ENCODE results near the gene RNU6-9. TPM values are rescaled to one million over a fixed set of nuclear protein-coding genes. Genes with fewer than 3 reads are reported as not detected.
"Not testable (repeated sequence)": the region's sequence is repeated elsewhere in the genome, so short reads cannot be mapped to it uniquely, and the experiment has no call there.

Gene RNU6-9
- total RNA-seq, 1 experiment from 2014 or later, result not detected

DNA sequence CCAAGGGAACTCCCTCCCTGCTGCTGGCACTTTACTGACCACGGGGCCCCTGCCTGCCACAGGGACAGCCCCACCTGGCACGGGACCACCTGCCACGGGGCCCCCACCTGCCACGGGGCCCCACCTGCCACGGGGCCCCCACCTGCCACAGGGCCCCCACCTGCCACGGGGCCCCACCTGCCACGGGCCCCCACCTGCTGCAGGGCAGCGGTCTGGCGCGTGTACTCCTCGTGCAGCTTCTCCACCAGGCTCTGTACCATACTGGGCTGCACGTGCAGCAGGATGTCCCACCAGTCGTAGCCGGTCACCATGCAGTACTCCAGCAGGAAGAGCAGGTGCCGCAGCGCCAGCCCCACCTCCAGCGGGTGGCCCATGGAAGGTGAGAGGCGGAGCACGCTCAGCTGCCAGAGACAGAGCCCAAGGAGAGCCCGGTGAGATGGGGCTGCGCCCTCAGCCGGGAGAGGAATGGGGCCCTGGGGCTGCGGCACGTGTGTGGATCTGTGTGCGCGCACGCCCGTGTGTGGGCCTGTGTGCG lies 16.4 kb upstream of the RNU6-9 start:
- no peak for DNase-seq (ENCODE audit: extremely low read depth, low read depth)

DNA sequence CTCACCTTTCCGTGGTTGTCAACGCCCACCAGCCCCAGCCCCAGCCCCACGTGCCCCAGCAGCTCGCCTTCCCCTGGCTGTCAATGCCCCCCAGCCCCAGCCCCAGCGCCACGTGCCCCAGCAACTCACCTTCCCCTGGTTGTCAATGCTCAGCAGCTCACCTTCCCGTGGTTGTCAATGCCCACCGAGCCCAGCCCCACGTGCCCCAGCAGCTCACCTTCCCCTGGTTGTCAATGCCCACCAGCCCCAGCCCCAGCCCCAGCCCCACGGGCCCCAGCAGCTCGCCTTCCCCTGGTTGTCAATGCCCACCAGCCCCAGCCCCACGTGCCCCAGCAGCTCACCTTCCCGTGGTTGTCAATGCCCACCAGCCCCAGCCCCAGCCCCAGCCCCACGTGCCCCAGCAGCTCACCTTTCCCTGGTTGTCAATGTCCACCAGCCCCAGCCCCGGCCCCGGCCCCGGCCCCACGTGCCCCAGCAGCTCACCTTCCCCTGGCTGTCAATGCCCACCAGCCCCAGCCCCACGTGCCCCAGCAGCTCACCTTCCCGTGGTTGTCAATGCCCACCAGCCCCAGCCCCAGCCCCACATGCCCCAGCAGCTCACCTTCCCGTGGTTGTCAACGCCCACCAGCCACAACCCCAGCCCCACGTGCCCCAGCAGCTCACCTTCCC lies 15.2 kb upstream of the RNU6-9 start:
- not testable (repeated sequence) for DNase-seq (ENCODE audit: extremely low read depth, low read depth)

DNA sequence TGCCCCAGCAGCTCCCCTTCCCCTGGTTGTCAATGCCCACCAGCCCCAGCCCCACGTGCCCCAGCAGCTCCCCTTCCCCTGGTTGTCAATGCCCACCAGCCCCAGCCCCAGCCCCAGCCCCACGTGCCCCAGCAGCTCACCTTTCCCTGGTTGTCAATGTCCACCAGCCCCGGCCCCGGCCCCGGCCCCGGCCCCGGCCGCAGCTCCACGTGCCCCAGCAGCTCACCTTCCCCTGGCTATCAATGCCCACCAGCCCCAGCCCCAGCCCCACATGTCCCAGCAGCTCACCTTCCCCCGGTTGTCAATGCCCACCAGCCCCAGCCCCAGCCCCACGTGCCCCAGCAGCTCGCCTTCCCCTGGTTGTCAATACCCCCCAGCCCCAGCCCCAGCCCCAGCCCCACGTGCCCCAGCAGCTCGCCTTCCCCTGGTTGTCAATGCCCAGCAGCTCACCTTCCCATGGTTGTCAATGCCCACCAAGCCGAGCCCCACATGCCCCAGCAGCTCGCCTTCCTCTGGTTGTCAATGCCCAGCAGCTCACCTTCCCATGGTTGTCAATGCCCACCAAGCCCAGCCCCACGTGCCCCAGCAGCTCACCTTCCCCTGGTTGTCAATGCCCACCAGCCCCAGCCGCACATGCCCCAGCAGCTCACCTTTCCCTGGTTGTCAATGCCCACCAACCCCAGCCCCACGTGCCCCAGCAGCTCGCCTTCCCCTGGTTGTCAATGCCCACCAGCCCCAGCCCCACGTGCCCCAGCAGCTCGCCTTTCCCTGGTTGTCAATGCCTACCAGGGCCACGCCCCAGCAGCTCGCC lies 14.3 kb upstream of the RNU6-9 start:
- not testable (repeated sequence) for DNase-seq (ENCODE audit: extremely low read depth, low read depth)

DNA sequence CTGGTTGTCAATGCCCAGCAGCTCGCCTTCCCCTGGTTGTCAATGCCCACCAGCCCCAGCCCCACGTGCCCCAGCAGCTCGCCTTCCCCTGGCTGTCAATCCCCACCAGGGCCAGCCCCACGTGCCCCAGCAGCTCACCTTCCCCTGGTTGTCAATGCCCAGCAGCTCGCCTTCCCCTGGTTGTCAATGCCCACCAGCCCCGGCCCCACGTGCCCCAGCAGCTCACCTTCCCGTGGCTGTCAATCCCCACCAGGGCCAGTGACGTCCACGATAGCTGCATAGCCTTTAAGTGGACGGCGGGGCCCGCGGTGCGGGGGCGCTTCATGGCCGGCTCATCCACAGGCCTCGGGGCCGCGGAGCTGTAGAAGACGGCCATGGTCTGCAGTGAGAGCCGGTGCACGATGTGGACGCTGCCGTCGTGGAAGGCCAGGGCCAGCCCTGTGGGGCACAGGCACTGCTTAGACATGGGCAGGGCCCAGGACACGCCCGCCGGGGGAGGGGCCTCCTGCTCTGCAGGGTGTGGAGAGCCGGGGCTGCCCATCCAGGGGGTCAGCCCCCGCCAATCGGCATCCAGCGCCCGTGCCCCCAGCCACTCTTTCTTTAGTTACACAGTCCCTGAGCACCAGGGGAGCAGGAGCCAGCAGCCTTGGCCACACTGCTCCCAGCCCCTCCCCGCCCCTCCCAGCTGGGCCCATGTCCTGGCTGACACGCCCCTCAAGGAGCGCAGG lies 13.4 kb upstream of the RNU6-9 start:
- DNase-seq (ENCODE audit: extremely low read depth, low read depth), result no peak

DNA sequence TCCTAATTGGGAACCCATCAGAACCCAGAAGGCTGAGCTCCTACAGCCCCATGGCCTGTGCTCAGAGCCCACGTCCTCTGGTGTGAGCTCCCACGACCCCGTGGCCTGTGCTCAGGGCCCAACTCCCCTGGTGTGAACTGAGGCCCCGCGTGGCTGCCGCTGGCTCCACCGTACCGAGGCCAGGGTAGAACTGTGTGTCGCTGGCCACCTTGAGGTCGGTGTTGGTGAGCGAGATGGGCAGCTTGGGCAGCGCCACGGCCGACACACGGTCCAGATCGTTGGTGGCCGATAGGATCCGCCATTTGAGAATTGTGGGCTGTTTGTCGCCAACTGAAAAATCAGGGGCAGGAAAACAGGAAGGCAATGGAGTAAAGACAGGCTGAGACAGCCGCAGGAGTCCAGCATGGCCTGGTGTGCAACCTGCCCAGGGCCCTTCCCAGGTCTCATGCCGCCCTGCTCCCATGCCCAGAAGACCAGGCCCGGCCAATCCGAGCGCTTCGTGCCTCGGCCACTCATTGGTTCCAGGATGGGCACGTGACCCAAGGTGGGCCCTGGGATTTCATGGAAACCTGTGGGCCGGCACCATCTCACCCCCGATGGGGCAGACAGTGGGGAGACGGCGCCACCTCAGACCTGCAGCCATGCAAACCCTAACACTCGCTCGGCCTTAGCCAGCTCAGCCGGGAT lies 11.8 kb upstream of the RNU6-9 start:
- DNase-seq (ENCODE audit: extremely low read depth, low read depth), result no peak

DNA sequence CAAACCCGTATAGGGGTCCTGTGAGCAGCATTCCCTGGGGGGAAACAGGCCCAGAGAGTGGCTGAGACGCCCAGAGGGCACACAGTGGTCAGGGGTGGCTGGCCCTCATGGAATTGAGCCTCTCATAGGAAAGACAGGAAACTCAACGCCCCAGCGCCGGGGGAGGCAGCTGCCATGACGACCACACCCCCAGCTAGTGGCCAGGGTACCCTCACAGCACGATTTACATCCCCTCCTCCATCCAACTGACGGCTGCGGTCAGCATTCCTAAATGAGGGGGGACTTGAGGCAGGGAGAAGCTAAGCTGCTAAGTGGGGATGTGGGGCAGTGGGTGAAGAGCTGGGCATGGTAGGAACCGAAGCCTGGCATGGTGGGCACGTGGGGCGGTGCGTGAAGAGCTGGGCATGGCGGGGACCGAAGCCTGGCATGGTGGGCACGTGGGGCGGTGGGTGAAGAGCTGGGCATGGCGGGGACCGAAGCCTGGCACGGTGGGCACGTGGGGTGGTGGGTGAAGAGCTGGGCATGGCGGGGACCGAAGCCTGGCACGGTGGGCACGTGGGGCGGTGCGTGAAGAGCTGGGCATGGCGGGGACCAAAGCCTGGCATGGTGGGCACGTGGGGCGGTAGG lies 10.3 kb upstream of the RNU6-9 start:
- DNase-seq (ENCODE audit: extremely low read depth, low read depth), result no peak

DNA sequence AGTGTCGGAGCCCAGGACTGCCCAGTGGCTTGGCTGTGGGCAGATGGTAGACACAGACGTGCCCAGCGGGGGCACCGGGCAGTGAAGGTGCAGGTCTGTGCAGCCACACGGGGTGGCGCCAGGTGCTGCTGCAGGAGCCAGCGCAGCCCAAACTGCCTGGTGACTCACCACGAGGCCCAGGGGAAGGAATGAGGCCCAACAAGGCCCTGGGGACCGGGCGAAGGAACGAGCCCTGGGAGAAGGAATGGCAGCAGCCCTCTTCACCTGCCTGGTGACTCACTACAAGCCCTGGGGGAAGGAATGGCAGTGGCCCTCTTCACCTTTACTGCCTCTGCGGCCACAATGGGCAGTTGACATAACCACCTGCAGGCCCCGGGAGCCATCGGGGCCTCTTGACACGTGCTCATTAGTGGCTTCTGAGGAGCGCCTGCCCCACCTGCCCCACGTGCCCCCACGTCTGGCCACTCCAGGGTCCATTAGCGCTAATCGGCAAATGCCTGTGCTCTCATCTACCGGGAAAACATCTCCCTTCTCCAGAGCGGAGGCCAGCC lies 9.5 kb upstream of the RNU6-9 start:
- DNase-seq (ENCODE audit: extremely low read depth, low read depth), result no peak

DNA sequence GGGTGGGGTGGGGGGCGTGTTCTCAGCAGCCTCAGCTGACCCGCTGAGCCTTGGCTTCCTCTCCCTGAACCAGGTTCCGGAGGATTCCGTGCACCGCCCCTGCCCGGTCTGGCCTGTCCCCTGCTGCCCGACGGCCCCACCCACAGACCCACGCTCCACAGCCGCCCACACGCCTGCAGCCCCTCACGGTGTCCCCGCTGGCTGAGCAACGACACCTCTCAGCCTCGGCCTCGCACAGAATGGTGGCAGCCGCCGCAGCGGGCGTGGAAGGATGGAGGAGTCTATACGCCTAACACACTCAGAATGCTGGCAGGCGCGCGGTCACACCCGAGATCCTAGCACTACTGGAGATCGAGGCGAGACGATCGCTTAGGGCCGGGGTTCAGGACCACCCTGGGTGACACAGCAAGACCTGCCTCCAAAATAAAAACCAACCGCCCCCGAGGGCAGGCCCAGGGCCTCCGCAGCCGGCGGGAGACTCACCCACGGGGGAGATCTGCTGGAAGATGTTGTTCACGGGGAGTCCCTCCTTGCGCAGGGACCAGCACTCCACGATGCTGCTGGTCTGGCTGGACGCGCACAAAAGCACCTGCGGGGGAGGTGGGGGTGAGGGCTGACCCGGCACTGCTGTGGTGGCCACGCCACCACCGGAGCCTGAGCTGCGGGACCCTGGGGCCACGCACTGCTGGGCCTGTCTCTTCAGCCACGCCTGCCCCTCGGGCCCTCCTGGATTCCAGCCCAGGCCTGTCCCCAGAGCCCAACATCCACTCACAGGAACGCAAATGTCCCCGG lies 8.7 kb upstream of the RNU6-9 start:
- no peak for DNase-seq (ENCODE audit: extremely low read depth, low read depth)

DNA sequence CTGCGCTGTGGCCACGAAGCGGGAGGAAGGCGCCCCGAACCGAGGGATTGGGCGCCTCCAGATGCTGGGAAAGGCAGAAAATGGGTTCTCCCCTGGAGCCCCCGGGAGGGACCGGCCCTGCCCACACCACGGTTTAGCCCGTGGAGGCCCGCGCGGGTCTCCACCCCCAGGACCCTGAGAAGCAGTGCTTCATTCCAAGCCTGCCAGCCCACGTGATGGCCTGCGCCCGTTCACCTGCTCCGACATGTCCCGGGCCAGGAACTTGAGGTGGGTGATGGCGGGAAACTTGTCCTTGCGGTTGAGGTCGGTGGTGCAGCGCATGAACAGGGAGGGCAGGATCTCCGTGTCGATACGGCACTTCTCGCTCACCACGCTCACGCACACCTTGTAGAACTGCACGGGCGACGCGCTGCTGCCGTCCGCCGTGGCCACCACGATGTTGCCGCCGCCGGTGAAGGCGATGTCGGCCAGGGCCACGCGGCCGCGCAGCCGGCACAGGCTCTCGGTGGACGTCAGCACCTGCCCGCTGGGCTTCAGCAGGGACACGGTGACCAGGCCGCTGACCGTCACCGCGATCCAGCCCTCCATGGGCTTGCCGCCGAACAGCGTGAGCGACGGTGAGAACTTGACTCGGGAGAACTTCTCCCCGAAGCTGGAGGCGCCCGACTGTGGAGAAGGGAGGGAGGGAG lies 7.6 kb upstream of the RNU6-9 start:
- no peak for DNase-seq (ENCODE audit: extremely low read depth, low read depth)

DNA sequence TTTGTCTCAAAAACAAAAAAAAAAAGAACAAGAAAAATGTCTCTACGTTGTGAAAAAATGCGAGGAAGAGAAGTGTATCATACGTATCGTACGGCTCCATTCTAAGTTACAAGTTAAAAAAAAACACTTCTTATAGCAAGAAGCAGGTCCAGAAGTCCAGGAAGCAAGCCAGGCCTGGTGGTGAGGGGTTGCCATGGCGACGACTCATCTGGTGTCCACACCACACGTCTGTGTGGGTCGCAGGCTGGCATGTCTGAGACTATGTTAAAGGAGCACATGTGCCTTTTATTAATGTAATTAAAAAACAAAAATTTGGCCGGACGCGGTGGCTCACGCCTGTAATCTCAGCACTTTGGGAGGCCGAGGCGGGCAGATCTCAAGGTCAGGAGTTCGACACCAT lies 6.2 kb upstream of the RNU6-9 start:
- no peak for DNase-seq (ENCODE audit: extremely low read depth, low read depth)

DNA sequence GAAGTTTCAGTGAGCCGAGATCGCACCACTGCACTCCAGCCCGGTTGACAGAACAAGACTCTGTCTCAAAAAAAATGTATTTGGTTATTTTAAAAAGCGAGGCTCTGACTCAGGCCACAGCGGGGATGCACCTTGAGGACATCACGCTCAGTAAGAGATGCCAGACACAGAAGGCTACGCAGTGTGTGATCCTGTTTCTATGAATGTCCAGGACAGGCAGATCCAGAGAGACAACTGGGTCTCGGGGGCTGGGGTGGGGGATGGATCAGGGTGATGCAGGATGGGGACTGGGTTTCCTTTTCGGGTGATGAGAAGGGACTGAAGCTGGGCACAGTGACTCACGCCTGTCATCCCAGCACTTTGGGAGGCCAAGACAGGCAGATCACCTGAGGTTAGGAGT lies 5.7 kb upstream of the RNU6-9 start:
- DNase-seq (ENCODE audit: extremely low read depth, low read depth), result no peak

DNA sequence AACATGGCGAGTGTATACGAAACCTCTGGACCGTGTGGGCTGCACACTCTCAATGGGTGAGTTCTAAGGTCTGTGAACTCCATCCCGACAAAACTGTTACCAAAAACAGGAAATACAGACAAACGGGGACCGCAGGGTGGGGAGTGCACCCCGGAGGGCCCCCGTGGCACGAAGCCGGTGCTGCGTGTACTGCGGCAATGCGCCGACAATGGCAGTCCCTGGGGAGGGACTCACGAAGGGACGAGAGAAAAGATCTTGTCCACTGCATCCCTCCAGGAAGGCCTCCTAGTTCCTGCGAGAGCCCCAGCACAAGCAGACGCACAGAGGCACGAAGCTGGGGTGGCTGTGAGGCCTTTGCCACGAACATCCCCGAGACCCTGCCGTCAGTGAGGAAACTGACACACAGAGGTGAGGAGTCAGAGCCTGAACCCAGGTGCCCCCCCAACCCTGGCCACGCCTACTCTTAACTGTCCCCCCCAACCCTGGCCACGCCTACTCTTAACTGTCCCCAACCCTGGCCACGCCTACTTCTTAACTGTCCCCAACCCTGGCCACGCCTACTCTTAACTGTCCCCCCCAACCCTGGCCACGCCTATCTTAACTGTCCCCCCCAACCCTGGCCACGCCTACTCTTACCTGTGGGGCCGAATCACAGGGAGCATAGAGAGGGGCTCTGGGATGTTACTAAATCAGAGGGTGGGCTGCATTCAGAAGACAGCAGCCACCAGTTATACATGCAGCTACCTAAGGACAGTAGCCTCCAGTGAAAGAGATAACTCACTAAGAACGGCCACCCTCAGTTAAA lies 4.5 kb upstream of the RNU6-9 start:
- no peak for DNase-seq (ENCODE audit: extremely low read depth, low read depth)

DNA sequence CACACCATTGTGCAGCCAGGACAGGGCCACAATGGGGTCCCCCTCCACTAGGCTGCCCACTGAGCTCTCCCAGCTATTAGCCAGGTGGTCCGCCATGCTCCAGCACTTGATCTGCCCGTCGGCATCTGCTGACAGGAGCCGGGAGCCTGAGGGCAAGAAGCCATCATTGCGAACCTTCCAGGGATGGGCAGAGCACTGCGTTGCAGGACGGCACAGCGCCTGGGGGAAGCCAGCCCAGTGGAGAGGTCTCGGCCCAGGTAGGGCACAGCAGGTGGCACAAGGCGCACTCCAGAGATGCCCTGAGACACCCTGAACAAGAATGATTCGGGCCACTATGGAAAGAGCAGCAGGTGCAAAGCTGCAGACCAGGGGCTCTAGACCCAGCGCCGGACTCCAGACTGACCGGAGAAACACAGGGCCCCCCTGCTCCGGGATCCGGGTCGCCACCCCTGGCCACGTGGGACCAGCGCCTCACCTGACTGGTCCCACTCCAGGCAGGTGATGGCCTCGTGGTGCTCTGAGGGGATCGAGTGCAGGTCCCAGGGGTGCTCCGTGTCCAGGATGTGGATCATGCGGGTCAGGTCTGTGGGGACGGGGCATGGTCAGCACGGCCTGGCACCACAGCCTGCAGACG lies 3.5 kb upstream of the RNU6-9 start:
- DNase-seq (ENCODE audit: extremely low read depth, low read depth), result no peak

DNA sequence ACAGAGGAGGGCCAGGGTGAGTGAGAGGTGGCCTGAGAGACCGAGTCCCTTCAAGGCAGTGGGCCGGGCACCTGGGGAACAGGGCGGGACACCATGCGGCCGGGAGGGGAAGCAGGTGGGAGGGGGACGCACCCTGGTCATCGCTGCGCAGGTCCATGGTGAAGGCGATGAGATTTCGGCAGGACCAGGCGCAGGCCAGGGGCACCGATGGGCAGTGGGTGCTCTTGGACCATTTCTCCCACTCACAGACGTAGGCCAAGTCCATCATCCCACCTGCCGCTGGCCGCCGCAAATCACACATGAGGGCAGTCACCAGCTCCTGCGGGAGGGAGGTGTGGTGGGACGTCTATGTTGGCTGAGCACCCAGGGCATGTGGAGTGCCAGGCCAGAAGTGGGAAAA lies 2.5 kb upstream of the RNU6-9 start:
- DNase-seq (ENCODE audit: extremely low read depth, low read depth), result no peak

DNA sequence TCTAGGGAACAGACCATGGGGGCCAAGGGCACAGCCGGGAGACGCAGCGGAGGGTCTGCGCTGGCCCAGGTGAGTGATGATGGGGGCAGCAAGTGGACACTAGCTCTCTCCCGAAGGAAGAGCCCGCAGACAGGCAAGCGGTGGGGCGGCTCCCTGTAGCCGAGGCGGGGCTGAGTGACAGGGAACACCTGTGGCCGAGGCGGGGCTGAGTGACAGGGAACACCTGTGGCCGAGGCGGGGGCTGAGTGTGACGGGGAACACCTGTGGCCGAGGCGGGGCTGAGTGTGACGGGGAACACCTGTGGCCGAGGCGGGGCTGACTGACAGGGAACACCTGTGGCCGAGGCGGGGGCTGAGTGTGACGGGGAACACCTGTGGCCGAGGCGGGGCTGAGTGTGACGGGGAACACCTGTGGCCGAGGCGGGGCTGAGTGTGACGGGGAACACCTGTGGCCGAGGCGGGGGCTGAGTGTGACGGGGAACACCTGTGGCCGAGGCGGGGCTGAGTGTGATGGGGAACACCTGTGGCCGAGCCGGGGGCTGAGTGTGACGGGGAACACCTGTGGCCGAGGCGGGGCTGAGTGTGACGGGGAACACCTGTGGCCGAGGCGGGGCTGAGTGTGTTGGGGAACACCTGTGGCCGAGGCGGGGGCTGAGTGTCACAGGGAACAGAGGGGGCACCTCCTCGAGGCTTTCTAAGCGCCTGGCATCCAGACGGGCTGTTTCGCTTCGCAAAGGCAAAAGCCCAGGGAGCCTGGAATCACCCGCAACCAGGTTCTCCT lies 1.7 kb upstream of the RNU6-9 start:
- not testable (repeated sequence) for DNase-seq (ENCODE audit: extremely low read depth, low read depth)

DNA sequence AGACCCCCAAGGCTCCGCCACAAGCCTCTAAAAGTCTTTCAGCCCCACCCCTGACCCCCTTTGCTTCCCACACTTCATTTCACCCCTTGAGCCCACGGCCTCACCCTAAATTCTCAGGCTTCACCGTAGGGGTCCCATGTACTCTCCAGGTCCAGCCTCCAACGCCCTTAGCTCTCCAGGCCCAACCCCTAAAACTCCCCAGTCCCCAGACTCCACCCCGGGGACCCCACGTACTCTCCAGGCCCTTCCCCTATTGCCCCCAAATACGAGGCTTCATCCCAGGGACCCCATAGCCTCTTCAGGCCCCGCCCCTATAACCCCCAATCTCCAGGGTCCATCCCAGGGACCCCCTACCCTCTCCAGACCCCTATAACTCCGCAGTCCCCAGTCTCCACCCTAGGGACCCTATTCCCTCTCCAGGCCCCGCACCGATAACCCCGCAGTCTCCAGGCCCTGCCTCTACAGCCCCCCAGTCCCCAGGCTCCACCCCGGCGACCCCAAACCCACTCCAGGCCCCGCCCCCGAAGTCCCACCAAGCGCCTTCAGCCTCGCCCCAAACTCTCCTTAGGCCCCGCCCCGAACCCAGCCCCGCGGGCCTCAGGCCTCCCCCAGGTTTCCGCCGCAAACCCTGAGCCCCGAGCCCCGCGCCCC lies 916 bp upstream of the RNU6-9 start:
- DNase-seq (ENCODE audit: extremely low read depth, low read depth), result no peak

Measured in NCI-H460 (cell line).